CD4-positive, alpha-beta T cell treated with Interleukin-15 for 1 hour (primary cell): ENCODE results near the gene C20orf204.
"Not testable (repeated sequence)": the region's sequence is repeated elsewhere in the genome, so short reads cannot be mapped to it uniquely, and the experiment has no call there.

Experiments used
- DNase-seq: peaks from one replicate; pipeline ENCODE4 v3.0.0-alpha.2; 2020

C20orf204 gene

DNA sequence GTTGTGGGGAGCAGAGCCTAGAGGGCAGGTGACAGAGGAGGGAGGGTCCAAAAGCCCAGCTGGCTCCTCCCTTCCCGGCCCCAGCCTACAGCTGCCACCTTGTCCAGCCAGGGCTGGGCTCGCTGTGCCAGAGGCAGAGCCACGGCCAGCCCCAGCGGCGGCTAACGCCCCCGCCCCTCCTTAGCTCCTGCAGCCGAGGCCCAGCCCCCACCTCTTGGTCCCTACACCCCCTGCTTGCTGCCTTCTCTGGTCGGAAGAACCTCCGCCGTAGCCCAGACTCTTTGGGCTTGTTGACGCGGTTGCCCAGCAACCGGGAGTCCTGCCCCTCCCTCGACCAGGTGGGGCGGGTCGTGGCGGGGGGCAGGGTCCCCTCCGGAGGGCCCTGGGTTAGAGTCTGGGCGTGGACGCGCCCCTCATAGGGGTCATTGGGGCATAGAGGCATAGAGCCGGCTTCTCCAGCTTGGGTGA is 48.7 kb downstream of the C20orf204 start:
- no peak for DNase-seq

DNA sequence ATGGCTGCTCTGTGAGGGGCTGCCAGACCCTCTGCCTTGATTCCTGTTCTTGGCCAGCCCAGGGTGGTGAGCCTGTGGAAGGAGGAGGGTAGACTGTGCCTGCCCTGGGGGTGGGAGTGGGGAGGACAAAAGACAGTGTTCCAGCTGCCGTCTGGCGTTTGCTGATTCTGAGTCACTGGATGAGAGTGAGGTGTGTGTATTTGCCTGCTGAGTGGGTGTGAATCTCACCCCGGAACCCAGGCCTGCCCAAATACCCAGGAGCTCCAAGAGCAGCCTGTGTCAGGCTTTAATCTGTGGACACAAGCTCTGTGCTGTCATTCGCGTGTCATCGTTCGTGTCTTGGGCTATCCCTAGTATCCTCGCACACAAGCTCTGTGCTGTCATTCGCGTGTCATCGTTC is 50.8 kb downstream of the C20orf204 start:
- no peak for DNase-seq

DNA sequence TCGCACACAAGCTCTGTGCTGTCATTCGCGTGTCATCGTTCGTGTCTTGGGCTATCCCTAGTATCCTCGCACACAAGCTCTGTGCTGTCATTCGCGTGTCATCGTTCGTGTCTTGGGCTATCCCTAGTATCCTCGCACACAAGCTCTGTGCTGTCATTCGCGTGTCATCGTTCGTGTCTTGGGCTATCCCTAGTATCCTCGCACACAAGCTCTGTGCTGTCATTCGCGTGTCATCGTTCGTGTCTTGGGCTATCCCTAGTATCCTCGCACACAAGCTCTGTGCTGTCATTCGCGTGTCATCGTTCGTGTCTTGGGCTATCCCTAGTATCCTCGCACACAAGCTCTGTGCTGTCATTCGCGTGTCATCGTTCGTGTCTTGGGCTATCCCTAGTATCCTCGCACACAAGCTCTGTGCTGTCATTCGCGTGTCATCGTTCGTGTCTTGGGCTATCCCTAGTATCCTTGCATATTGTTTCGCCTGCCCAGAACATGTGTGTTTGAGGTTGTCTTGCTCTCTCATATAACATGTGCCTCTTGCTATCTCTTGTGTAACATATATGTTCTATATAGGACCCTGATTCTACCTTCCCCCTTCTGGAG is 51.3 kb downstream of the C20orf204 start:
- DNase-seq: not testable (repeated sequence)

DNA sequence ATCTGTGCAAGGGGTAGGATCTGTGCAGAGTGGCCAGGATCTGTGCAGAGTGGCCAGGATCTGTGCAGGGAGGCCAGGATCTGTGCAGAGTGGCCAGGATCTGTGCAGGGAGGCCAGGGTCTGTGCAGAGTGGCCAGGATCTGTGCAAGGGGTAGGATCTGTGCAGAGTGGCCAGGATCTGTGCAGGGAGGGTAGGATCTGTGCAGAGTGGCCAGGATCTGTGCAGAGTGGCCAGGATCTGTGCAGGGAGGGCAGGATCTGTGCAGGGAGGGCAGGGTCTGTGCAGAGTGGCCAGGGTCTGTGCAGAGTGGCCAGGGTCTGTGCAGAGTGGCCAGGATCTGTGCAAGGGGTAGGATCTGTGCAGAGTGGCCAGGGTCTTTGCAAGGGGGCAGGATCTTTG is 52.6 kb downstream of the C20orf204 start:
- not testable (repeated sequence) for DNase-seq
